ENCODE results near the gene PLCD3. TPM values are rescaled to one million over a fixed set of nuclear protein-coding genes. Genes with fewer than 3 reads are reported as not detected.

The PLCD3 gene
- total and polyA plus RNA-seq, 8 donors: 7.6 to 215 (median 42.1) TPM

- Histone ChIP-seq H3K36me3 (peaks cover 71 to 88% (median 81%) of the 10 kb centered on the region in 4 donors), H3K27ac (peak overlapping the region in 1 of 5 donors; percentile 39), H3K9me3 (no peaks in the 10 kb centered on the region), H3K27me3 (no peaks in the 10 kb centered on the region), H3K4me3 (no peak overlapping the region), H3K4me1 (peaks cover 2 to 52% (median 16%) of the 10 kb centered on the region in 4 donors)
- no peak for DNase-seq
- WGBS, 5 donors: 77 to 92% (median 90%) methylated on average over 5 of the region's 5 CpGs
- TF ChIP-seq EP300 (IDR thresholded peaks at IDR 0.05) (no peak), POLR2A (IDR thresholded peaks at IDR 0.05) (no peak), POLR2AphosphoS5 (IDR thresholded peaks at IDR 0.05) (no peak)
- TF ChIP-seq, protein P1, sequence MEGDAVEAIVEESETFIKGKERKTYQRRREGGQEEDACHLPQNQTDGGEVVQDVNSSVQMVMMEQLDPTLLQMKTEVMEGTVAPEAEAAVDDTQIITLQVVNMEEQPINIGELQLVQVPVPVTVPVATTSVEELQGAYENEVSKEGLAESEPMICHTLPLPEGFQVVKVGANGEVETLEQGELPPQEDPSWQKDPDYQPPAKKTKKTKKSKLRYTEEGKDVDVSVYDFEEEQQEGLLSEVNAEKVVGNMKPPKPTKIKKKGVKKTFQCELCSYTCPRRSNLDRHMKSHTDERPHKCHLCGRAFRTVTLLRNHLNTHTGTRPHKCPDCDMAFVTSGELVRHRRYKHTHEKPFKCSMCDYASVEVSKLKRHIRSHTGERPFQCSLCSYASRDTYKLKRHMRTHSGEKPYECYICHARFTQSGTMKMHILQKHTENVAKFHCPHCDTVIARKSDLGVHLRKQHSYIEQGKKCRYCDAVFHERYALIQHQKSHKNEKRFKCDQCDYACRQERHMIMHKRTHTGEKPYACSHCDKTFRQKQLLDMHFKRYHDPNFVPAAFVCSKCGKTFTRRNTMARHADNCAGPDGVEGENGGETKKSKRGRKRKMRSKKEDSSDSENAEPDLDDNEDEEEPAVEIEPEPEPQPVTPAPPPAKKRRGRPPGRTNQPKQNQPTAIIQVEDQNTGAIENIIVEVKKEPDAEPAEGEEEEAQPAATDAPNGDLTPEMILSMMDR (IDR thresholded peaks at IDR 0.05): no peak
- intact Hi-C loops (cut with DNase I; ENCODE audit: low total_unique reads): loop anchor here (10.0 kb wide), 1 partner anchor 191 kb away; the partner anchor contains the start of gene GFAP
Measured at GRCh38 chr17:45106096-45106495, 26.2 kb downstream of the PLCD3 start.

GRCh38 chr17:45104907-45105624, 27.2 kb downstream of the PLCD3 start:
- no peaks in the 10 kb centered on the region for H3K9me3 ChIP-seq
- H3K27ac ChIP-seq: peak overlapping the region in 1 of 5 donors; percentile 15
- peaks cover 0 to 42% (median 11%) of the 10 kb centered on the region in 4 donors for H3K4me1 ChIP-seq
- DNase-seq: no peak
- H3K36me3 ChIP-seq: peaks cover 82 to 93% (median 88%) of the 10 kb centered on the region in 4 donors
- intact Hi-C loops (cut with DNase I; ENCODE audit: low total_unique reads): loop anchor here (10.0 kb wide), 1 partner anchor 190 kb away; the partner anchor contains the start of gene GFAP
- 78 to 84% (median 81%) methylated on average over 17 of the region's 17 CpGs for WGBS, 5 donors
- H3K27me3 ChIP-seq: no peaks in the 10 kb centered on the region
- TF ChIP-seq POLR2AphosphoS5 (IDR thresholded peaks at IDR 0.05) (no peak), POLR2A (IDR thresholded peaks at IDR 0.05) (no peak), EP300 (IDR thresholded peaks at IDR 0.05) (no peak)
- TF ChIP-seq, protein P1 (IDR thresholded peaks at IDR 0.05): no peak
- H3K4me3 ChIP-seq: no peak overlapping the region

- H3K9me3 ChIP-seq: no peaks in the 10 kb centered on the region
- no peak for TF ChIP-seq POLR2A (IDR thresholded peaks at IDR 0.05)
- TF ChIP-seq EP300 (IDR thresholded peaks at IDR 0.05): no peak
- TF ChIP-seq POLR2AphosphoS5 (IDR thresholded peaks at IDR 0.05): no peak
- TF ChIP-seq, protein P1 (IDR thresholded peaks at IDR 0.05): no peak
- peaks cover 0 to 40% (median 7%) of the 10 kb centered on the region in 4 donors for H3K4me1 ChIP-seq
- DNase-seq: no peak
- H3K4me3 ChIP-seq: no peak overlapping the region
- H3K27ac ChIP-seq: no peak overlapping the region
- intact Hi-C loops (cut with DNase I; ENCODE audit: low total_unique reads): loop anchor here (10.0 kb wide), 1 partner anchor 190 kb away; the partner anchor contains the start of gene GFAP
- H3K36me3 ChIP-seq: peaks cover 87 to 99% (median 93%) of the 10 kb centered on the region in 4 donors
- H3K27me3 ChIP-seq: no peaks in the 10 kb centered on the region
- 87 to 94% (median 90%) methylated on average over 6 of the region's 6 CpGs for WGBS, 5 donors
Measured at GRCh38 chr17:45104497-45104896, 27.8 kb downstream of the PLCD3 start.

DNA sequence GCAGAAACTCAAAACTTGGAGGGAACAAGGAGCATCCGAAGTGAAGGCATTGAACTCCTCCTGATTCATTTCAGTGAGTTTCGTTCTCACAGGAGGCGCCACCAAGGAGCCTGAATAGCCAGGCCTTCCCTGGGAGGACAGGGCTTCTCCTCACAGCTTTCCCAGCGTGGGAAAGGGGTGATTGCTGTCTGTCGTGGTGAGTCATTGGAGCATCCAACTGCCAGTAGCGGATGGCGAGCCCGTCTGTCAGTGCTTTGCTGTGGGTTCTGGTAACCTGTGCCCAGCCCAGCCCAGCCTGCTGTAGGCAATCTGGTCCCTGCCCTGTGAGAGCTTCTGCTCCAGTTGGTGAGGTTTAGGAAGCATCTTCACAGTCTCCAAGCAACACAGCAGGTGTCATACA, 28.3 kb downstream of the PLCD3 start:
- intact Hi-C loops (cut with DNase I; ENCODE audit: low total_unique reads): loop anchor here (10.0 kb wide), 1 partner anchor 189 kb away; the partner anchor contains the start of gene GFAP
- 86 to 95% (median 92%) methylated on average over 8 of the region's 8 CpGs for WGBS, 5 donors
- Histone ChIP-seq H3K9me3 (no peaks in the 10 kb centered on the region), H3K27ac (no peak overlapping the region), H3K4me1 (peaks cover 0 to 39% (median 6%) of the 10 kb centered on the region in 4 donors), H3K4me3 (no peak overlapping the region), H3K36me3 (peaks cover 90 to 100% (median 95%) of the 10 kb centered on the region in 4 donors), H3K27me3 (no peaks in the 10 kb centered on the region)
- TF ChIP-seq EP300 (IDR thresholded peaks at IDR 0.05) (no peak), POLR2AphosphoS5 (IDR thresholded peaks at IDR 0.05) (no peak), POLR2A (IDR thresholded peaks at IDR 0.05) (no peak)
- TF ChIP-seq, protein P1 (IDR thresholded peaks at IDR 0.05): no peak
- no peak for DNase-seq
